ENCODE results near the gene CA12.

DNA sequence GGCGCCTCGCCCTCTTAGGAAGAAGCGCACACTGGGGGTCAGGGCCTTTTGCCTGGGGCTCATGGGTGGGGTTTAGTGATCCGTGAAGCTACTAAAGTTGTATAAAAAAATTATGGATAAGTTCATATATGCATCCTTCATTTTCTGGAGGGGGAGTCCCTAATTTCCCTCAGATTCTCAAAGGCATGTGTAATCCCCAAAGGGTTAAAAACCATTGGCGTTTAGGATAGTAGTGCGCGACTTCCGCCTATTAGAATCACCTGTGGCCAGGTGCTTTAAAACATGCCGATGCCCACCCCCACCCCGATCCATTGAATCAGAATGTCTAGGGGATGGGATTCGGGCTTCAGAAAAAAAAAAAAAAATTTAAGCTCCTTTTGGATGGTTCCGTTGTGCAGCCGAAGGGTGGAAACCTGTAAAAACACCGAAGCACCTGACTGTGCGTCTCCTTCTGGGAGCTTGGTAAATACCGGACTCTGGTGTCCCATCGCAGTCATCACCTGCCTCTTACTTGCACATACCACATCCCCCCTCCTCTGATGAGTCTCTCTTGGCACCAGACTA, 103.7 kb downstream of the CA12 start:
- TF ChIP-seq, protein P1, sequence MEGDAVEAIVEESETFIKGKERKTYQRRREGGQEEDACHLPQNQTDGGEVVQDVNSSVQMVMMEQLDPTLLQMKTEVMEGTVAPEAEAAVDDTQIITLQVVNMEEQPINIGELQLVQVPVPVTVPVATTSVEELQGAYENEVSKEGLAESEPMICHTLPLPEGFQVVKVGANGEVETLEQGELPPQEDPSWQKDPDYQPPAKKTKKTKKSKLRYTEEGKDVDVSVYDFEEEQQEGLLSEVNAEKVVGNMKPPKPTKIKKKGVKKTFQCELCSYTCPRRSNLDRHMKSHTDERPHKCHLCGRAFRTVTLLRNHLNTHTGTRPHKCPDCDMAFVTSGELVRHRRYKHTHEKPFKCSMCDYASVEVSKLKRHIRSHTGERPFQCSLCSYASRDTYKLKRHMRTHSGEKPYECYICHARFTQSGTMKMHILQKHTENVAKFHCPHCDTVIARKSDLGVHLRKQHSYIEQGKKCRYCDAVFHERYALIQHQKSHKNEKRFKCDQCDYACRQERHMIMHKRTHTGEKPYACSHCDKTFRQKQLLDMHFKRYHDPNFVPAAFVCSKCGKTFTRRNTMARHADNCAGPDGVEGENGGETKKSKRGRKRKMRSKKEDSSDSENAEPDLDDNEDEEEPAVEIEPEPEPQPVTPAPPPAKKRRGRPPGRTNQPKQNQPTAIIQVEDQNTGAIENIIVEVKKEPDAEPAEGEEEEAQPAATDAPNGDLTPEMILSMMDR (IDR thresholded peaks at IDR 0.05; ENCODE audit: borderline replicate concordance, extremely low read depth, low read length, poor library complexity, severe bottlenecking), result no peak
- no peak for TF ChIP-seq EZH2 (IDR thresholded peaks at IDR 0.05; ENCODE audit: borderline replicate concordance, low read depth, low read length, severe bottlenecking)

Data from DND-41 (cell line).